Measurements from ENCODE around the gene OR7G2.
"Not testable (repeated sequence)": the region's sequence is repeated elsewhere in the genome, so short reads cannot be mapped to it uniquely, and the experiment has no call there.

OR7G2 gene

GRCh38 chr19:9076901-9077300 lies 30.4 kb downstream of the OR7G2 start:
- no peak overlapping the region for H2BK5ac ChIP-seq (ENCODE audit: low read depth, low read length, poor library complexity)
- H3K36me3 ChIP-seq (ENCODE audit: control insufficient read depth in 1 of 2, insufficient read depth in 2 of 2, low read length in 2 of 2) = no peaks in the 10 kb centered on the region
- DNase-seq = peak; percentile 54 to 56
- no peak overlapping the region for H2BK120ac ChIP-seq (ENCODE audit: insufficient read depth, low read length, poor library complexity)
- H4K12ac ChIP-seq (ENCODE audit: low read depth, low read length) = no peak overlapping the region
- WGBS (ENCODE audit: extremely low coverage, insufficient coverage, insufficient read length) = no CpG with 5 or more reads among the region's 10 CpGs
- H3K18ac ChIP-seq (ENCODE audit: low read length) = no peak overlapping the region
- no peak overlapping the region for H2AFZ ChIP-seq (ENCODE audit: insufficient read depth, low read length, poor library complexity)
- H3K9ac ChIP-seq (ENCODE audit: low read length) = no peak overlapping the region
- no peak overlapping the region for H2BK12ac ChIP-seq (ENCODE audit: low read length)
- H3K4me2 ChIP-seq (ENCODE audit: low read length) = no peak overlapping the region
- H3K4me1 ChIP-seq (ENCODE audit: control insufficient read depth in 1 of 2, insufficient read depth in 2 of 2, low read length in 2 of 2) = peaks cover 18 to 22% of the 10 kb centered on the region in 2 experiments
- no peak overlapping the region for H3K4me3 ChIP-seq (ENCODE audit: low read depth, low read length)
- no peak overlapping the region for H3K4ac ChIP-seq (ENCODE audit: low read depth, low read length)
- H3K79me2 ChIP-seq (ENCODE audit: control insufficient read depth, insufficient read depth, low read length, poor library complexity) = no peaks in the 10 kb centered on the region
- H3K23ac ChIP-seq (ENCODE audit: low read length) = no peak overlapping the region
- H3K14ac ChIP-seq (ENCODE audit: low read length) = no peak overlapping the region
- H3K79me1 ChIP-seq (ENCODE audit: low read length) = peaks cover 4% of the 10 kb centered on the region
- no peaks in the 10 kb centered on the region for H3K27me3 ChIP-seq (ENCODE audit: insufficient read depth, low read length)
- peak overlapping the region; percentile 41 for H4K91ac ChIP-seq (ENCODE audit: low read depth, low read length)
- no peak overlapping the region for H3K27ac ChIP-seq (ENCODE audit: low read depth, low read length)
- H2AK5ac ChIP-seq (ENCODE audit: low read length) = no peak overlapping the region
- no peaks in the 10 kb centered on the region for H3K9me3 ChIP-seq (ENCODE audit: insufficient read depth, low read depth, low read length)
- no peak overlapping the region for H4K8ac ChIP-seq (ENCODE audit: low read depth, low read length)

- Histone ChIP-seq H3K36me3 (ENCODE audit: control insufficient read depth in 1 of 2, insufficient read depth in 2 of 2, low read length in 2 of 2) (no peaks in the 10 kb centered on the region), H3K4me3 (ENCODE audit: low read depth, low read length) (no peak overlapping the region), H3K14ac (ENCODE audit: low read length) (no peak overlapping the region), H4K91ac (ENCODE audit: low read depth, low read length) (peak overlapping the region; percentile 52), H3K79me2 (ENCODE audit: control insufficient read depth, insufficient read depth, low read length, poor library complexity) (no peaks in the 10 kb centered on the region), H2AFZ (ENCODE audit: insufficient read depth, low read length, poor library complexity) (no peak overlapping the region), H3K9ac (ENCODE audit: low read length) (no peak overlapping the region), H3K9me3 (ENCODE audit: insufficient read depth, low read depth, low read length) (no peaks in the 10 kb centered on the region), H3K79me1 (ENCODE audit: low read length) (peaks cover 4% of the 10 kb centered on the region), H3K4me1 (ENCODE audit: control insufficient read depth in 1 of 2, insufficient read depth in 2 of 2, low read length in 2 of 2) (peaks cover 18 to 22% of the 10 kb centered on the region in 2 experiments), H4K12ac (ENCODE audit: low read depth, low read length) (no peak overlapping the region), H3K27me3 (ENCODE audit: insufficient read depth, low read length) (no peaks in the 10 kb centered on the region), H2BK5ac (ENCODE audit: low read depth, low read length, poor library complexity) (peak overlapping the region; percentile 43), H3K27ac (ENCODE audit: low read depth, low read length) (peak overlapping the region; percentile 73), H3K4me2 (ENCODE audit: low read length) (peak overlapping the region; percentile 49), H3K23ac (ENCODE audit: low read length) (no peak overlapping the region), H2BK120ac (ENCODE audit: insufficient read depth, low read length, poor library complexity) (peak overlapping the region; percentile 48), H2AK5ac (ENCODE audit: low read length) (no peak overlapping the region), H4K8ac (ENCODE audit: low read depth, low read length) (no peak overlapping the region), H2BK12ac (ENCODE audit: low read length) (no peak overlapping the region), H3K18ac (ENCODE audit: low read length) (no peak overlapping the region), H3K4ac (ENCODE audit: low read depth, low read length) (no peak overlapping the region)
- DNase-seq = peak; percentile 61 to 83
- WGBS (ENCODE audit: extremely low coverage, insufficient coverage, insufficient read length) = no CpG with 5 or more reads among the region's 16 CpGs
These were observed 32.0 kb downstream of the OR7G2 start for GRCh38 chr19:9075064-9075949.

- Histone ChIP-seq H2BK5ac (ENCODE audit: low read depth, low read length, poor library complexity) (no peak overlapping the region), H3K4ac (ENCODE audit: low read depth, low read length) (no peak overlapping the region), H3K9ac (ENCODE audit: low read length) (no peak overlapping the region), H3K4me1 (ENCODE audit: control insufficient read depth in 1 of 2, insufficient read depth in 2 of 2, low read length in 2 of 2) (peaks cover 23 to 24% of the 10 kb centered on the region in 2 experiments), H4K12ac (ENCODE audit: low read depth, low read length) (no peak overlapping the region), H3K36me3 (ENCODE audit: control insufficient read depth in 1 of 2, insufficient read depth in 2 of 2, low read length in 2 of 2) (no peaks in the 10 kb centered on the region), H3K27me3 (ENCODE audit: insufficient read depth, low read length) (no peaks in the 10 kb centered on the region), H3K4me2 (ENCODE audit: low read length) (no peak overlapping the region), H3K27ac (ENCODE audit: low read depth, low read length) (no peak overlapping the region), H4K8ac (ENCODE audit: low read depth, low read length) (no peak overlapping the region), H3K18ac (ENCODE audit: low read length) (no peak overlapping the region), H2AFZ (ENCODE audit: insufficient read depth, low read length, poor library complexity) (no peak overlapping the region), H3K14ac (ENCODE audit: low read length) (no peak overlapping the region), H2BK12ac (ENCODE audit: low read length) (peak overlapping the region; percentile 70), H4K91ac (ENCODE audit: low read depth, low read length) (no peak overlapping the region), H3K79me1 (ENCODE audit: low read length) (peaks cover 4% of the 10 kb centered on the region), H3K79me2 (ENCODE audit: control insufficient read depth, insufficient read depth, low read length, poor library complexity) (no peaks in the 10 kb centered on the region), H3K23ac (ENCODE audit: low read length) (no peak overlapping the region), H2BK120ac (ENCODE audit: insufficient read depth, low read length, poor library complexity) (no peak overlapping the region), H3K4me3 (ENCODE audit: low read depth, low read length) (no peak overlapping the region), H2AK5ac (ENCODE audit: low read length) (no peak overlapping the region), H3K9me3 (ENCODE audit: insufficient read depth, low read depth, low read length) (no peaks in the 10 kb centered on the region)
- DNase-seq = no peak
- WGBS (ENCODE audit: extremely low coverage, insufficient coverage, insufficient read length) = no CpG with 5 or more reads among the region's 6 CpGs
These were observed 33.5 kb downstream of the OR7G2 start for GRCh38 chr19:9073806-9074205.

GRCh38 chr19:9071720-9072119 lies 35.6 kb downstream of the OR7G2 start:
- not testable (repeated sequence) for H4K91ac ChIP-seq (ENCODE audit: low read depth, low read length); H2BK120ac ChIP-seq (ENCODE audit: insufficient read depth, low read length, poor library complexity); H3K23ac ChIP-seq (ENCODE audit: low read length); H2AK5ac ChIP-seq (ENCODE audit: low read length); H3K9ac ChIP-seq (ENCODE audit: low read length); H3K18ac ChIP-seq (ENCODE audit: low read length); H3K4ac ChIP-seq (ENCODE audit: low read depth, low read length); H3K36me3 ChIP-seq (ENCODE audit: control insufficient read depth in 1 of 2, insufficient read depth in 2 of 2, low read length in 2 of 2); H3K9me3 ChIP-seq (ENCODE audit: insufficient read depth, low read depth, low read length); H4K8ac ChIP-seq (ENCODE audit: low read depth, low read length); H3K79me2 ChIP-seq (ENCODE audit: control insufficient read depth, insufficient read depth, low read length, poor library complexity); H3K79me1 ChIP-seq (ENCODE audit: low read length); H3K4me3 ChIP-seq (ENCODE audit: low read depth, low read length); H3K27ac ChIP-seq (ENCODE audit: low read depth, low read length); H2AFZ ChIP-seq (ENCODE audit: insufficient read depth, low read length, poor library complexity); H2BK5ac ChIP-seq (ENCODE audit: low read depth, low read length, poor library complexity); H3K4me2 ChIP-seq (ENCODE audit: low read length); DNase-seq; H3K27me3 ChIP-seq (ENCODE audit: insufficient read depth, low read length); H3K14ac ChIP-seq (ENCODE audit: low read length); H4K12ac ChIP-seq (ENCODE audit: low read depth, low read length)
- H3K4me1 ChIP-seq (ENCODE audit: control insufficient read depth in 1 of 2, insufficient read depth in 2 of 2, low read length in 2 of 2) = peaks cover 21 to 24% of the 10 kb centered on the region in 2 experiments
- H2BK12ac ChIP-seq (ENCODE audit: low read length) = peak overlapping the region; percentile 44
- no CpG with 5 or more reads among the region's 6 CpGs for WGBS (ENCODE audit: extremely low coverage, insufficient coverage, insufficient read length)
